ENCODE data around the gene FILIP1. TPM values are rescaled to one million over a fixed set of nuclear protein-coding genes. Genes with fewer than 3 reads are reported as not detected.

FILIP1 gene
- polyA plus RNA-seq, 1 of the 3 experiments (the other 2 are of a cell fraction), result 0.03 TPM

DNA sequence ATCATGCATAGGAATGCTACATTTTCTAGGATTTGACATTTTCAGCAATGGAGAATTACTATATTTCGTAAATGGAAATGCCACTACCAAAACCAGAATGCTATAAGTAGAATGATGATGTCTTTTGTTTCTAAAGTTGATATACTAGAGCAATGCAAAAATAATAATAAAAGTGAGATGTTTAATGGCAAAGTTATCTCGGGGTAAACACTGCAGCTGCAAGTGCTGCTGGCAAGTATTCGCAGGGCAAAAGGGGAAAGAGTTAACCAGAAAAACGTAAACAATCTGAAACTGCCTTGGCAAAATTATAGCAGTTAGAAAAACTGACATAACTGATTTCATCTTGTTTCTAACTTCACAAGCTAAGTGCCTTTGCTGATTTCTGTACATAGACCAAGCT is 45.5 kb upstream of the FILIP1 start:
- H3K4me1 ChIP-seq (ENCODE audit: control insufficient read depth in 1 of 2, insufficient read depth in 2 of 2, low read depth in 1 of 2, low read length in 1 of 2), result no peaks in the 10 kb centered on the region
- no peak overlapping the region for H3K4me2 ChIP-seq
- H3F3A ChIP-seq (replicated peaks; ENCODE audit: insufficient read depth), result no peaks in the 10 kb centered on the region
- H3K9ac ChIP-seq, result no peak overlapping the region
- TF ChIP-seq, protein P1, sequence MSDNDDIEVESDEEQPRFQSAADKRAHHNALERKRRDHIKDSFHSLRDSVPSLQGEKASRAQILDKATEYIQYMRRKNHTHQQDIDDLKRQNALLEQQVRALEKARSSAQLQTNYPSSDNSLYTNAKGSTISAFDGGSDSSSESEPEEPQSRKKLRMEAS (IDR thresholded peaks at IDR 0.05; ENCODE audit: low read depth), result no peak
- no peak for TF ChIP-seq RXRA (IDR thresholded peaks at IDR 0.05; ENCODE audit: borderline replicate concordance, low read depth)
- TF ChIP-seq FOSL2 (IDR thresholded peaks at IDR 0.05; ENCODE audit: borderline replicate concordance, low read depth), result no peak
- no peak for TF ChIP-seq MEF2A (IDR thresholded peaks at IDR 0.05; ENCODE audit: borderline replicate concordance, low read depth)
- TF ChIP-seq RAD21 (IDR thresholded peaks at IDR 0.05; ENCODE audit: low read length), result no peak
- TF ChIP-seq ELF1 (IDR thresholded peaks at IDR 0.05), result no peak
- no peak for TF ChIP-seq YY1 (IDR thresholded peaks at IDR 0.05; ENCODE audit: low read depth)
- no peak for TF ChIP-seq GABPA (IDR thresholded peaks at IDR 0.05; ENCODE audit: low read depth)
- TF ChIP-seq NFIC (IDR thresholded peaks at IDR 0.05; ENCODE audit: borderline replicate concordance), result no peak
- TF ChIP-seq RCOR1 (IDR thresholded peaks at IDR 0.05; ENCODE audit: low read length), result no peak
- no peak for TF ChIP-seq FOXM1 (IDR thresholded peaks at IDR 0.05; ENCODE audit: low read depth)
- no peak for TF ChIP-seq SMC3 (IDR thresholded peaks at IDR 0.05; ENCODE audit: low read depth, low read length)
- TF ChIP-seq MXI1 (IDR thresholded peaks at IDR 0.05; ENCODE audit: low read depth, low read length), result no peak
- ChIA-PET CTCF (interaction anchor here (1.8 kb wide), 1 partner anchor 11 kb away, joined by 4 read pairs; no protein-coding TSS in a partner anchor), POLR2A (no interaction called here)
- H3K27ac ChIP-seq (ENCODE audit: low read depth in 2 of 2, low read length in 1 of 2), result no peak overlapping the region
- H2AFZ ChIP-seq (ENCODE audit: low read depth), result no peak overlapping the region
- H3K9me3 ChIP-seq, result no peaks in the 10 kb centered on the region
- no peak for DNase-seq
- no peaks in the 10 kb centered on the region; the same call in 1 of the 2 replicates for H3K27me3 ChIP-seq (ENCODE audit: insufficient read depth)
- H4K20me1 ChIP-seq (ENCODE audit: insufficient read depth), result no peaks in the 10 kb centered on the region
- no peaks in the 10 kb centered on the region for H3K9me2 ChIP-seq
- H3K4me3 ChIP-seq (ENCODE audit: low read depth in 2 of 2, low read length in 1 of 2), result no peak overlapping the region
- 56% methylated on average over 4 of the region's 4 CpGs for WGBS (ENCODE audit: low lambda C conversion rate)
- no peaks in the 10 kb centered on the region for H3K79me2 ChIP-seq (ENCODE audit: insufficient read depth)
- no peaks in the 10 kb centered on the region for H3K36me3 ChIP-seq (replicated peaks in 1 of 2; ENCODE audit: control insufficient read depth in 1 of 2, insufficient read depth in 2 of 2, low read length in 1 of 2)

DNA sequence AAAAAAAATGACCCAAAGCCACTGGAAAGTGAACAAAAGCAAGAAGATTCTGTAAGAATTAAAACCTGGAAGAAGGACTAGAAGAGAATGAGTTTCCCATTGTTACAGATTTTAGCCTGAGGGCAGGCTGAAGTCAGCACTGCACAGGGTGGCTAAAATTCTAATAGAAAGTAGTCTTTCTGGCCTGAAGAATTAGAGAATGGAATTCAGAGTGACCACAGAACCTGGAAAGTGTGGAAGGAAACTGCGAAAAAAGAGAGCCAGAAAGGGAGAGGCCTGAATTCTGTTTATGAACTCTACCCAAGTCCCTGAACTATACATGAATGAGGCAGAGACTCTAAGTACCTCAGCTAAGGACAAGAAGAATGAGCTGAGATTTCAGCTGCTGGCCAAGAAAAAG is 38.9 kb upstream of the FILIP1 start:
- Histone ChIP-seq H3F3A (replicated peaks; ENCODE audit: insufficient read depth) (no peaks in the 10 kb centered on the region), H3K9me3 (no peaks in the 10 kb centered on the region), H3K4me2 (no peak overlapping the region), H3K4me3 (ENCODE audit: low read depth in 2 of 2, low read length in 1 of 2) (no peak overlapping the region), H3K9ac (no peak overlapping the region), H3K9me2 (no peaks in the 10 kb centered on the region), H3K79me2 (ENCODE audit: insufficient read depth) (no peaks in the 10 kb centered on the region), H3K36me3 (replicated peaks in 1 of 2; ENCODE audit: control insufficient read depth in 1 of 2, insufficient read depth in 2 of 2, low read length in 1 of 2) (no peaks in the 10 kb centered on the region), H3K27ac (ENCODE audit: low read depth in 2 of 2, low read length in 1 of 2) (no peak overlapping the region), H4K20me1 (ENCODE audit: insufficient read depth) (no peaks in the 10 kb centered on the region), H3K27me3 (ENCODE audit: insufficient read depth) (no peaks in the 10 kb centered on the region), H3K4me1 (ENCODE audit: control insufficient read depth in 1 of 2, insufficient read depth in 2 of 2, low read depth in 1 of 2, low read length in 1 of 2) (no peaks in the 10 kb centered on the region), H2AFZ (ENCODE audit: low read depth) (no peak overlapping the region)
- no peak for DNase-seq
- WGBS (ENCODE audit: low lambda C conversion rate), result 72% methylated on average over 1 of the region's 1 CpG
- CTCF ChIA-PET, result no interaction called here
- POLR2A ChIA-PET, result no interaction called here
- TF ChIP-seq RXRA (IDR thresholded peaks at IDR 0.05; ENCODE audit: borderline replicate concordance, low read depth) (no peak), RAD21 (IDR thresholded peaks at IDR 0.05; ENCODE audit: low read length) (no peak), POLR2AphosphoS5 (IDR thresholded peaks at IDR 0.05; ENCODE audit: low read depth, low read length) (no peak), EZH2phosphoT487 (IDR thresholded peaks at IDR 0.05; ENCODE audit: borderline replicate concordance, low read depth) (no peak), NRF1 (IDR thresholded peaks at IDR 0.05; ENCODE audit: low read depth, low read length) (no peak), FOXJ3 (CRISPR knock-in tag; IDR thresholded peaks at IDR 0.05) (no peak), RFX5 (IDR thresholded peaks at IDR 0.05; ENCODE audit: low read length) (no peak), GATA2 (CRISPR knock-in tag; IDR thresholded peaks at IDR 0.05) (no peak), SIN3A (IDR thresholded peaks at IDR 0.05; ENCODE audit: borderline replicate concordance, low read depth, low read length) (no peak), RCOR1 (IDR thresholded peaks at IDR 0.05; ENCODE audit: low read length) (no peak), GABPA (IDR thresholded peaks at IDR 0.05; ENCODE audit: low read depth) (no peak), JUND (IDR thresholded peaks at IDR 0.05) (no peak)
- TF ChIP-seq, protein P2, sequence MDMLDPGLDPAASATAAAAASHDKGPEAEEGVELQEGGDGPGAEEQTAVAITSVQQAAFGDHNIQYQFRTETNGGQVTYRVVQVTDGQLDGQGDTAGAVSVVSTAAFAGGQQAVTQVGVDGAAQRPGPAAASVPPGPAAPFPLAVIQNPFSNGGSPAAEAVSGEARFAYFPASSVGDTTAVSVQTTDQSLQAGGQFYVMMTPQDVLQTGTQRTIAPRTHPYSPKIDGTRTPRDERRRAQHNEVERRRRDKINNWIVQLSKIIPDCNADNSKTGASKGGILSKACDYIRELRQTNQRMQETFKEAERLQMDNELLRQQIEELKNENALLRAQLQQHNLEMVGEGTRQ (IDR thresholded peaks at IDR 0.05; ENCODE audit: borderline replicate concordance, low read depth, low read length), result no peak
- TF ChIP-seq, protein P3, sequence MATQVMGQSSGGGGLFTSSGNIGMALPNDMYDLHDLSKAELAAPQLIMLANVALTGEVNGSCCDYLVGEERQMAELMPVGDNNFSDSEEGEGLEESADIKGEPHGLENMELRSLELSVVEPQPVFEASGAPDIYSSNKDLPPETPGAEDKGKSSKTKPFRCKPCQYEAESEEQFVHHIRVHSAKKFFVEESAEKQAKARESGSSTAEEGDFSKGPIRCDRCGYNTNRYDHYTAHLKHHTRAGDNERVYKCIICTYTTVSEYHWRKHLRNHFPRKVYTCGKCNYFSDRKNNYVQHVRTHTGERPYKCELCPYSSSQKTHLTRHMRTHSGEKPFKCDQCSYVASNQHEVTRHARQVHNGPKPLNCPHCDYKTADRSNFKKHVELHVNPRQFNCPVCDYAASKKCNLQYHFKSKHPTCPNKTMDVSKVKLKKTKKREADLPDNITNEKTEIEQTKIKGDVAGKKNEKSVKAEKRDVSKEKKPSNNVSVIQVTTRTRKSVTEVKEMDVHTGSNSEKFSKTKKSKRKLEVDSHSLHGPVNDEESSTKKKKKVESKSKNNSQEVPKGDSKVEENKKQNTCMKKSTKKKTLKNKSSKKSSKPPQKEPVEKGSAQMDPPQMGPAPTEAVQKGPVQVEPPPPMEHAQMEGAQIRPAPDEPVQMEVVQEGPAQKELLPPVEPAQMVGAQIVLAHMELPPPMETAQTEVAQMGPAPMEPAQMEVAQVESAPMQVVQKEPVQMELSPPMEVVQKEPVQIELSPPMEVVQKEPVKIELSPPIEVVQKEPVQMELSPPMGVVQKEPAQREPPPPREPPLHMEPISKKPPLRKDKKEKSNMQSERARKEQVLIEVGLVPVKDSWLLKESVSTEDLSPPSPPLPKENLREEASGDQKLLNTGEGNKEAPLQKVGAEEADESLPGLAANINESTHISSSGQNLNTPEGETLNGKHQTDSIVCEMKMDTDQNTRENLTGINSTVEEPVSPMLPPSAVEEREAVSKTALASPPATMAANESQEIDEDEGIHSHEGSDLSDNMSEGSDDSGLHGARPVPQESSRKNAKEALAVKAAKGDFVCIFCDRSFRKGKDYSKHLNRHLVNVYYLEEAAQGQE (IDR thresholded peaks at IDR 0.05; ENCODE audit: low read depth, low read length), result no peak
- TF ChIP-seq, protein P1 (IDR thresholded peaks at IDR 0.05; ENCODE audit: low read depth), result no peak
- TF ChIP-seq, protein P4, sequence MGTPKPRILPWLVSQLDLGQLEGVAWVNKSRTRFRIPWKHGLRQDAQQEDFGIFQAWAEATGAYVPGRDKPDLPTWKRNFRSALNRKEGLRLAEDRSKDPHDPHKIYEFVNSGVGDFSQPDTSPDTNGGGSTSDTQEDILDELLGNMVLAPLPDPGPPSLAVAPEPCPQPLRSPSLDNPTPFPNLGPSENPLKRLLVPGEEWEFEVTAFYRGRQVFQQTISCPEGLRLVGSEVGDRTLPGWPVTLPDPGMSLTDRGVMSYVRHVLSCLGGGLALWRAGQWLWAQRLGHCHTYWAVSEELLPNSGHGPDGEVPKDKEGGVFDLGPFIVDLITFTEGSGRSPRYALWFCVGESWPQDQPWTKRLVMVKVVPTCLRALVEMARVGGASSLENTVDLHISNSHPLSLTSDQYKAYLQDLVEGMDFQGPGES (IDR thresholded peaks at IDR 0.05; ENCODE audit: low read depth, low read length), result no peak
